ENCODE data around the gene ZC3H12A.

Gene ZC3H12A

DNA sequence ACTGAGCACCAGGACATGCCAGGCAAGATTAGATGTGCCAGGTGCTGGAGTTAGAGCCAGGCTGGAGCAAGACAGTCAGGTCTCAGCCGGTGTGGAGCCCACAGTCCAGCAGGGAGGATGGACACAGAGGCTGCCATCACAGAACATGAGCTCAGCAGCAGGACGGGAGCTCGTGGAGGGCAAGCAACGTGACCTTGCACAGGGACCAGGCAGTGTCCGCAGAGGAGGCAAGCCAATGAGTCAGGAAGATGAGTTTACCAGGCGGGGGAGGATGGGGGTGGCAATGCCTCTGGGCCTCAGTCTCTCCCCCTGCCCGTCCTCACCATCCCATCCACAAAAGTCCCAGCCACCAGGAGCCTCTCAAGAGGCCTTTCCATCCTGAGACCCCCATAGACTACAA lies 20.7 kb upstream of the ZC3H12A start:
- TF ChIP-seq ZNF274 (IDR thresholded peaks at IDR 0.05; ENCODE audit: low read depth, low read length) (no peak), SUZ12 (IDR thresholded peaks at IDR 0.05; ENCODE audit: extremely low read depth, insufficient read depth, insufficient read length) (no peak), YY1 (IDR thresholded peaks at IDR 0.05; ENCODE audit: insufficient read depth, insufficient read length) (no peak)
- Histone ChIP-seq H3K4me3 (ENCODE audit: insufficient read length, low read depth) (no peak overlapping the region), H3K4me1 (ENCODE audit: insufficient read depth, insufficient read length) (peaks cover 28% of the 10 kb centered on the region), H3K36me3 (ENCODE audit: insufficient read depth, insufficient read length, low read length) (no peaks in the 10 kb centered on the region), H3K9me3 (ENCODE audit: insufficient read depth, low read length) (no peaks in the 10 kb centered on the region), H3K9ac (ENCODE audit: insufficient read length, low read depth) (peak overlapping the region; percentile 11), H3K27me3 (ENCODE audit: insufficient read depth, insufficient read length) (no peaks in the 10 kb centered on the region)
- DNase-seq (ENCODE audit: low read depth, low spot score): no peak

- no peaks in the 10 kb centered on the region for H3K36me3 ChIP-seq (ENCODE audit: insufficient read depth, insufficient read length, low read length)
- DNase-seq (ENCODE audit: low read depth, low spot score): no peak
- no peak overlapping the region for H3K9ac ChIP-seq (ENCODE audit: insufficient read length, low read depth)
- no peaks in the 10 kb centered on the region for H3K27me3 ChIP-seq (ENCODE audit: insufficient read depth, insufficient read length)
- TF ChIP-seq SUZ12 (IDR thresholded peaks at IDR 0.05; ENCODE audit: extremely low read depth, insufficient read depth, insufficient read length) (no peak), YY1 (IDR thresholded peaks at IDR 0.05; ENCODE audit: insufficient read depth, insufficient read length) (no peak), ZNF274 (IDR thresholded peaks at IDR 0.05; ENCODE audit: low read depth, low read length) (no peak)
- no peaks in the 10 kb centered on the region for H3K9me3 ChIP-seq (ENCODE audit: insufficient read depth, low read length)
- H3K4me1 ChIP-seq (ENCODE audit: insufficient read depth, insufficient read length): peaks cover 23% of the 10 kb centered on the region
- H3K4me3 ChIP-seq (ENCODE audit: insufficient read length, low read depth): no peak overlapping the region
These were observed 18.9 kb upstream of the ZC3H12A start for GRCh38 chr1:37455516-37455915.

- Histone ChIP-seq H3K9me3 (ENCODE audit: insufficient read depth, low read length) (no peaks in the 10 kb centered on the region), H3K4me3 (ENCODE audit: insufficient read length, low read depth) (no peak overlapping the region), H3K9ac (ENCODE audit: insufficient read length, low read depth) (no peak overlapping the region), H3K4me1 (ENCODE audit: insufficient read depth, insufficient read length) (peaks cover 20% of the 10 kb centered on the region), H3K36me3 (ENCODE audit: insufficient read depth, insufficient read length, low read length) (no peaks in the 10 kb centered on the region), H3K27me3 (ENCODE audit: insufficient read depth, insufficient read length) (no peaks in the 10 kb centered on the region)
- TF ChIP-seq ZNF274 (IDR thresholded peaks at IDR 0.05; ENCODE audit: low read depth, low read length): no peak
- no peak for TF ChIP-seq SUZ12 (IDR thresholded peaks at IDR 0.05; ENCODE audit: extremely low read depth, insufficient read depth, insufficient read length)
- TF ChIP-seq YY1 (IDR thresholded peaks at IDR 0.05; ENCODE audit: insufficient read depth, insufficient read length): no peak
- no peak for DNase-seq (ENCODE audit: low read depth, low spot score)
These were observed 17.8 kb upstream of the ZC3H12A start for GRCh38 chr1:37456614-37457013.

GRCh38 chr1:37458551-37458950 lies 15.8 kb upstream of the ZC3H12A start:
- no peaks in the 10 kb centered on the region for H3K9me3 ChIP-seq (ENCODE audit: insufficient read depth, low read length)
- DNase-seq (ENCODE audit: low read depth, low spot score): no peak
- H3K4me3 ChIP-seq (ENCODE audit: insufficient read length, low read depth): no peak overlapping the region
- H3K9ac ChIP-seq (ENCODE audit: insufficient read length, low read depth): no peak overlapping the region
- peaks cover 8% of the 10 kb centered on the region for H3K4me1 ChIP-seq (ENCODE audit: insufficient read depth, insufficient read length)
- TF ChIP-seq SUZ12 (IDR thresholded peaks at IDR 0.05; ENCODE audit: extremely low read depth, insufficient read depth, insufficient read length): no peak
- no peaks in the 10 kb centered on the region for H3K36me3 ChIP-seq (ENCODE audit: insufficient read depth, insufficient read length, low read length)
- no peaks in the 10 kb centered on the region for H3K27me3 ChIP-seq (ENCODE audit: insufficient read depth, insufficient read length)

DNA sequence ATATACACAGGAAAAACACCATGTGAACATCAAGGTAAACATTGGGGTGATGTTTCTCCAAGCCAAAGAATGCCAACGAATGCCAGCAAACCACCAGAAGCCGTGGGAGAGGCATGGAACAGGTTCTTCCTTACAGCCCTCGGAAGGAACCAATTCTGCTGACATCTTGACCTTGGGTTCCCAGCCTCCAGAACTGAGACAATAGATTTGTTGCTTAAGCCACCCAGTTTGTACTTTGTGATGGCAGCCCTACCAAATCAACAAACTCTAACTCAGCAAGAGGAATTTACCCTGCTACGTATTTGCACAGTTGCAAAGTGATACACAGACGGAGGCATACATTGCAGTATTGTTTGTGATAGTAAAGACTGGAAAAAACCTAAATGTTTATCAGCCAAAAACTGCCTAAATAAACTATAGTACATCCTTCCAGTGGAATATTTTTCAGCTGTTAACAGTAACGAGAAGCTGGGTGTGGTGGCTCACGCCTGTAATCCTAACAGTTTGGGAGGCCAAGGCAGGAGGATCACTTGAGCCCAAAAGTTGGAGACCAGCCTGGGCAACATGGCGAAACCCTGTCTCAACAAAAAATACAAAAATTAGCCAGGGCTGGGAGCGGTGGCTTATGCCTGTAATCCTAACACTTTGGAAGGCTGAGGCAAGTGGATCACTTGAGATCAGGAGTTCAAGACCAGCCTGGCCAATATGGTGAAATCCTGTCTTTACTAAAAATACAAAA lies 12.5 kb upstream of the ZC3H12A start:
- no peaks in the 10 kb centered on the region for H3K4me1 ChIP-seq (ENCODE audit: insufficient read depth, insufficient read length)
- H3K27me3 ChIP-seq (ENCODE audit: insufficient read depth, insufficient read length): no peaks in the 10 kb centered on the region
- no peaks in the 10 kb centered on the region for H3K36me3 ChIP-seq (ENCODE audit: insufficient read depth, insufficient read length, low read length)
- H3K9me3 ChIP-seq (ENCODE audit: insufficient read depth, low read length): no peaks in the 10 kb centered on the region
- H3K9ac ChIP-seq (ENCODE audit: insufficient read length, low read depth): no peak overlapping the region
- no peak for DNase-seq (ENCODE audit: low read depth, low spot score)
- H3K4me3 ChIP-seq (ENCODE audit: insufficient read length, low read depth): no peak overlapping the region
- TF ChIP-seq SUZ12 (IDR thresholded peaks at IDR 0.05; ENCODE audit: extremely low read depth, insufficient read depth, insufficient read length): no peak

DNA sequence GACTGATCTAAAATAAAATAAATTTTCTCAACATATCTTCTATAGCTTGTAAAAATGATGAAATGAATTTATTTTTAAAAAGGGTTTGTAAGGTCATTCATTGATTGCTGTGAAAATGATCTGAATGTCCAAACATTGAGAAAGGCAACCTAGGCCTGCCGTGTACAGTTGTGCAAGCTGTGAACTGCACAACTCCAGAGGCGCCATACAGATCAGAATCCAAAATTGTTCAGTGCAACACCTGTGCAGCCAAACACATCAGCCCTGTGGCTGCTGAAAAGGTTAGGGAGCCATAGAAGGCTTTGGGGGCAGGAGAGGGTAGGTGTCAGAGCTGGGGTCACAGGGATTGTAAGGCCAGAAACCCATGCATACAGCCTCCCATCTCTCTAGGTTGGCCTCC lies 9.9 kb upstream of the ZC3H12A start:
- DNase-seq (ENCODE audit: low read depth, low spot score): no peak
- TF ChIP-seq SUZ12 (IDR thresholded peaks at IDR 0.05; ENCODE audit: extremely low read depth, insufficient read depth, insufficient read length) (no peak), YY1 (IDR thresholded peaks at IDR 0.05; ENCODE audit: insufficient read depth, insufficient read length) (no peak), ZNF274 (IDR thresholded peaks at IDR 0.05; ENCODE audit: low read depth, low read length) (no peak)
- H3K27me3 ChIP-seq (ENCODE audit: insufficient read depth, insufficient read length): no peaks in the 10 kb centered on the region
- H3K4me3 ChIP-seq (ENCODE audit: insufficient read length, low read depth): no peak overlapping the region
- no peak overlapping the region for H3K9ac ChIP-seq (ENCODE audit: insufficient read length, low read depth)
- H3K4me1 ChIP-seq (ENCODE audit: insufficient read depth, insufficient read length): no peaks in the 10 kb centered on the region
- no peaks in the 10 kb centered on the region for H3K36me3 ChIP-seq (ENCODE audit: insufficient read depth, insufficient read length, low read length)
- no peaks in the 10 kb centered on the region for H3K9me3 ChIP-seq (ENCODE audit: insufficient read depth, low read length)

DNA sequence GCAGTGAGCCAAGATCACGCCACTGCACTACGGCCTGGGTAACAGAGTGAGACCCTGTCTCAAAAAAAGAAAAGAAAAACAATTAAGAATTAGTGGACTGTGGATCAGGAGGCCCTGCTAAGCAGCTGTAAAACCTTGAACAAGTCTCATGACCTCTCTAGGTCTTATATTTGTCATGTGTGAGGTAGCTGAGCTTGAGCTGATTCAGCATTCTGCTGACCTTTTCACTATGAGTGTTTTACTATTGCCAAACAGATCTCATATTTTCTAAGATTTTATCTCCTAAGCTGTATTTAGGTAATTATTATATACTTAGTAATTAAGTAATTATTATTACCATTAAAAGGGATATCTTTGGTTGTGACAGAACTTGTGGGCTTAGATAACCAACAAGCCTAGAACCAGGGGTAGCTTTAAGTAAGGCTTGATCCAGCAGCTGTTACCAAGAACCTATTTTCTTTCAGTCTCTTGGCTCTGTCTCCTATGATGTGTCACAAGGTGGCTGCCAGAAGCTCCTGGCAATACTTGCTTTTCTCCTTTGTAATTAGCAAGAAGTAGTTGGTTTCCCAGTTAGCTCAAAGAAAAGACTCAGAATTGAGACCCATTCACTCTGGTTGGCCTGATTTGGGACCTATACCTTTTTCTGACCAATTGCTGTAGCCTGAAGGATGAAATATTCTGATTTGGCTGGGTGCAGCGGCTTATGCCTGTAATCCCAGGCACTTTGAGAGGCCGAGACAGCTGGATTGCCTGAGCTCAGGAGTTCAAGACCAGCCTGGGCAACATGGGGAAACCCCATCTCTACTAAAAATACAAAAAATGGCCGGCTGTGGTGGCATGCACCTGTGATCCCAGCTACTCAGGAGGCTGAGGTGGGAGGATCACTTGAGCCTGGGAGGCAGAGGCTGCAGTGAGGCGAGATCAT lies 8.5 kb upstream of the ZC3H12A start:
- Histone ChIP-seq H3K9ac (ENCODE audit: insufficient read length, low read depth) (no peak overlapping the region), H3K9me3 (ENCODE audit: insufficient read depth, low read length) (no peaks in the 10 kb centered on the region), H3K27me3 (ENCODE audit: insufficient read depth, insufficient read length) (no peaks in the 10 kb centered on the region), H3K36me3 (ENCODE audit: insufficient read depth, insufficient read length, low read length) (no peaks in the 10 kb centered on the region), H3K4me3 (ENCODE audit: insufficient read length, low read depth) (no peak overlapping the region), H3K4me1 (ENCODE audit: insufficient read depth, insufficient read length) (no peaks in the 10 kb centered on the region)
- DNase-seq (ENCODE audit: low read depth, low spot score): no peak
- TF ChIP-seq ZNF274 (IDR thresholded peaks at IDR 0.05; ENCODE audit: low read depth, low read length) (no peak), YY1 (IDR thresholded peaks at IDR 0.05; ENCODE audit: insufficient read depth, insufficient read length) (no peak), SUZ12 (IDR thresholded peaks at IDR 0.05; ENCODE audit: extremely low read depth, insufficient read depth, insufficient read length) (no peak)
